Left kidney (tissue), 2 donors: ENCODE data around the gene ABCA3. TPM values are rescaled to one million over a fixed set of nuclear protein-coding genes. Genes with fewer than 3 reads are reported as not detected.

Experiments used
- DNase-seq: peaks from one replicate; pipeline ENCODE4 v3.0.0-alpha.2; 2013
- polyA plus RNA-seq: library from polyadenylated mRNA; unstranded; fragments of 120-200 nt; gene quantifications from one replicate; pipeline ENCODE4 v1.2.1, GENCODE V29; 2013; ENCODE audit not compliant: insufficient read length

Gene ABCA3
- polyA plus RNA-seq, 1 donor, result 6.3 TPM

- DNase-seq, result no peak
Observed at GRCh38 chr16:2235234-2235651, 105.3 kb downstream of the ABCA3 start.

GRCh38 chr16:2234813-2235170, 105.7 kb downstream of the ABCA3 start:
- DNase-seq, result no peak

- DNase-seq, result no peak
Observed at GRCh38 chr16:2233872-2234812, 106.4 kb downstream of the ABCA3 start.

GRCh38 chr16:2233046-2233775, 107.3 kb downstream of the ABCA3 start:
- DNase-seq, result no peak

- DNase-seq, result no peak
Observed at GRCh38 chr16:2232094-2232990, 108.2 kb downstream of the ABCA3 start.

GRCh38 chr16:2231016-2231931, 109.3 kb downstream of the ABCA3 start:
- no peak for DNase-seq

GRCh38 chr16:2230376-2230775, 110.2 kb downstream of the ABCA3 start:
- no peak for DNase-seq

GRCh38 chr16:2229632-2230250, 110.8 kb downstream of the ABCA3 start:
- no peak for DNase-seq

GRCh38 chr16:2229091-2229490, 111.4 kb downstream of the ABCA3 start:
- DNase-seq, result no peak

GRCh38 chr16:2228161-2228824, 112.2 kb downstream of the ABCA3 start:
- no peak for DNase-seq

GRCh38 chr16:2226918-2227317, 113.6 kb downstream of the ABCA3 start:
- no peak for DNase-seq

GRCh38 chr16:2226245-2226793, 114.2 kb downstream of the ABCA3 start:
- DNase-seq, result no peak

Other genes with a start within 250 kb of the ABCA3 start
- 82.5 TPM for gene PKD1, start 204.8 kb downstream of the ABCA3 start, polyA plus RNA-seq
- gene RAB26, start 192.1 kb downstream of the ABCA3 start, polyA plus RNA-seq, result 2.1 TPM
- 55.7 TPM for gene TRAF7, start 184.9 kb downstream of the ABCA3 start, polyA plus RNA-seq
- 1.5 TPM for gene CASKIN1, start 144.1 kb downstream of the ABCA3 start, polyA plus RNA-seq
- gene MLST8, start 135.3 kb downstream of the ABCA3 start, polyA plus RNA-seq, result 39.7 TPM
- gene BRICD5, start 129.9 kb downstream of the ABCA3 start, polyA plus RNA-seq, result 6.7 TPM
- 16.8 TPM for gene PGP, start 125.9 kb downstream of the ABCA3 start, polyA plus RNA-seq
- 14.7 TPM for gene E4F1, start 117.1 kb downstream of the ABCA3 start, polyA plus RNA-seq
- 0.93 TPM for gene DNASE1L2, start 104.3 kb downstream of the ABCA3 start, polyA plus RNA-seq
- gene ECI1, start 89.1 kb downstream of the ABCA3 start, polyA plus RNA-seq, result 55.2 TPM
- gene RNPS1, start 72.6 kb downstream of the ABCA3 start, polyA plus RNA-seq, result 207 TPM
- 15.0 TPM for gene CCNF, start 88.7 kb upstream of the ABCA3 start, polyA plus RNA-seq
- 11.4 TPM for gene TEDC2, start 119.4 kb upstream of the ABCA3 start, polyA plus RNA-seq
- 2.3 TPM for gene NTN3, start 130.6 kb upstream of the ABCA3 start, polyA plus RNA-seq
- gene TBC1D24, start 134.4 kb upstream of the ABCA3 start, polyA plus RNA-seq, result 22.0 TPM
- gene ATP6V0C, start 173.2 kb upstream of the ABCA3 start, polyA plus RNA-seq, result 158 TPM
- gene AMDHD2, start 179.6 kb upstream of the ABCA3 start, polyA plus RNA-seq, result 24.1 TPM
- gene CEMP1, start 190.7 kb upstream of the ABCA3 start, polyA plus RNA-seq, result 3.1 TPM
- gene PDPK1, start 197.3 kb upstream of the ABCA3 start, polyA plus RNA-seq, result 58.4 TPM